Caco-2 (cell line): Measurements from ENCODE around the gene PDE2A. TPM values are rescaled to one million over a fixed set of nuclear protein-coding genes. Genes with fewer than 3 reads are reported as not detected.
A peak's percentile ranks its signal among the peaks of the same experiment; 100 is the strongest.

Experiments
- BruUV-seq: library from RNA; stranded (reverse); fragments of 400-500 nt; replicated peaks from 2 replicates; lab custom pipeline; 2021; lab: Mats Ljungman, UMichigan
- CTCF ChIA-PET: fragments of 300-600 bp; sonication (Branson Sonifier 250); formaldehyde crosslinking; loops from one replicate; lab custom pipeline; 2022; ENCODE audit warnings: antibody characterized with exemption; lab: Charles Lee
- POLR2A ChIA-PET: fragments of 300-600 bp; sonication (Branson Sonifier 250); formaldehyde crosslinking; loops from one replicate; lab custom pipeline; 2022; ENCODE audit warnings: antibody characterized with exemption; lab: Charles Lee
- DNase-seq, 2 experiments: peaks; one replicate each; pipeline versions ENCODE4 v3.0.0 to v3.0.0-alpha.2; 2020 to 2022
- H3K27me3 ChIP-seq: replicated peaks from 2 replicates; pipeline ENCODE4 v1.6.0; 2011; ENCODE audit warnings: low read length; ENCODE audit not compliant: control insufficient read depth, insufficient read depth
- H3K36me3 ChIP-seq: 2 replicates; pipeline ENCODE4 v1.5.1; 2011; ENCODE audit warnings: low read length; ENCODE audit not compliant: control insufficient read depth, insufficient read depth
- H3K4me1 ChIP-seq: fragments of 250-450 bp; sonication (Bioruptor Pico); 2 replicates; pipeline ENCODE4 v1.5.1; 2020; ENCODE audit warnings: mild to moderate bottlenecking
- H3K4me3 ChIP-seq: 2 replicates; pipeline ENCODE4 v1.5.1; 2011; ENCODE audit warnings: low read depth, mild to moderate bottlenecking, control low read depth, low read length
- H3K9me3 ChIP-seq: fragments of 250-450 bp; sonication (Bioruptor Pico); 2 replicates; pipeline ENCODE4 v1.5.1; 2020; ENCODE audit warnings: mild to moderate bottlenecking, moderate library complexity
- H3K27ac Mint-ChIP-seq: one replicate; pipeline ENCODE4 v1.8.0; 2022; ENCODE audit warnings: mixed read lengths; ENCODE audit not compliant: unreplicated experiment
- H3K27me3 Mint-ChIP-seq: one replicate; pipeline ENCODE4 v1.8.0; 2022; ENCODE audit warnings: mixed read lengths; ENCODE audit not compliant: insufficient read depth, unreplicated experiment
- H3K36me3 Mint-ChIP-seq: one replicate; pipeline ENCODE4 v1.8.0; 2022; ENCODE audit warnings: mild to moderate bottlenecking, mixed read lengths; ENCODE audit not compliant: insufficient read depth, unreplicated experiment
- H3K4me1 Mint-ChIP-seq: one replicate; pipeline ENCODE4 v1.8.0; 2022; ENCODE audit warnings: low read depth, mixed read lengths; ENCODE audit not compliant: unreplicated experiment
- H3K4me3 Mint-ChIP-seq: one replicate; pipeline ENCODE4 v1.8.0; 2022; ENCODE audit warnings: mild to moderate bottlenecking, moderate library complexity, mixed read lengths; ENCODE audit not compliant: unreplicated experiment
- H3K9me3 Mint-ChIP-seq: one replicate; pipeline ENCODE4 v1.8.0; 2022; ENCODE audit warnings: mixed read lengths; ENCODE audit not compliant: unreplicated experiment
- CTCF ChIP-seq, 2 experiments: fragments of 200-600 bp in 1 of 2; IDR thresholded peaks; 1 replicate in 1 of 2; 2 replicates in 1 of 2; pipeline versions ENCODE4 v1.5.1 to v1.8.0; 2011 to 2022; ENCODE audit warnings: antibody characterized with exemption in 1 of 2, control low read depth in 1 of 2, inconsistent platforms in 1 of 2, low read depth in 1 of 2, low read length in 1 of 2, mild to moderate bottlenecking in 1 of 2, moderate library complexity in 1 of 2; ENCODE audit not compliant: insufficient read depth in 1 of 2, severe bottlenecking in 1 of 2, unreplicated experiment in 1 of 2
- intact Hi-C: fragments of 100-400 bp; cut with micrococcal nuclease; formaldehyde crosslinking; loops from one replicate; pipeline ENCODE4 v1.10.0; 2022; ENCODE audit not compliant: unreplicated experiment
- total RNA-seq: library from RNA; stranded (reverse); gene quantifications from 2 replicates; pipeline ENCODE4 v1.2.3, GENCODE V29; 2022

PDE2A gene
- total RNA-seq, 1 experiment from 2014 or later, result 1.4 TPM

- Mint-ChIP-seq H3K36me3 (peaks cover 42% of the 10 kb centered on the region), H3K4me1 (no peaks in the 10 kb centered on the region), H3K9me3 (no peaks in the 10 kb centered on the region), H3K27ac (no peak overlapping the region), H3K27me3 (no peaks in the 10 kb centered on the region), H3K4me3 (no peak overlapping the region)
- no peak for TF ChIP-seq CTCF (IDR thresholded peaks at IDR 0.05; ENCODE audit: insufficient read depth in 1 of 2, low read depth in 1 of 2, low read length in 1 of 2, severe bottlenecking in 1 of 2, unreplicated experiment in 1 of 2)
- POLR2A ChIA-PET, result no interaction called here
- Histone ChIP-seq H3K36me3 (peaks cover 9% of the 10 kb centered on the region), H3K9me3 (no peaks in the 10 kb centered on the region), H3K4me1 (no peaks in the 10 kb centered on the region), H3K27me3 (no peaks in the 10 kb centered on the region), H3K4me3 (no peak overlapping the region)
- BruUV-seq, result no TSS peak
- CTCF ChIA-PET, result interaction anchor here (2.5 kb wide), 1 partner anchor 16 kb away, joined by 14 read pairs; no protein-coding TSS in a partner anchor
- intact Hi-C loops, result no loop called here
- DNase-seq, result no peak
These were observed 25.9 kb upstream of the PDE2A start for GRCh38 chr11:72700146-72700545.

- Mint-ChIP-seq H3K4me3 (no peak overlapping the region), H3K36me3 (peaks cover 52% of the 10 kb centered on the region), H3K4me1 (no peaks in the 10 kb centered on the region), H3K27me3 (no peaks in the 10 kb centered on the region), H3K27ac (no peak overlapping the region), H3K9me3 (no peaks in the 10 kb centered on the region)
- Histone ChIP-seq H3K4me1 (no peaks in the 10 kb centered on the region), H3K36me3 (peaks cover 10% of the 10 kb centered on the region), H3K4me3 (no peak overlapping the region), H3K27me3 (no peaks in the 10 kb centered on the region), H3K9me3 (no peaks in the 10 kb centered on the region)
- ChIA-PET CTCF (interaction anchor here (1.0 to 2.5 kb wide), 2 partner anchors 13 to 96 kb away, joined by 3 to 14 read pairs; partner anchors contain the start of gene STARD10), POLR2A (no interaction called here)
- intact Hi-C loops, result no loop called here
- DNase-seq, result no peak
- TF ChIP-seq CTCF (IDR thresholded peaks at IDR 0.05; ENCODE audit: insufficient read depth in 1 of 2, low read depth in 1 of 2, low read length in 1 of 2, severe bottlenecking in 1 of 2, unreplicated experiment in 1 of 2), result no peak
- no TSS peak for BruUV-seq
These were observed 23.6 kb upstream of the PDE2A start for GRCh38 chr11:72697814-72698213.

- intact Hi-C loops, result no loop called here
- Mint-ChIP-seq H3K4me1 (no peaks in the 10 kb centered on the region), H3K4me3 (no peak overlapping the region), H3K27me3 (no peaks in the 10 kb centered on the region), H3K36me3 (peaks cover 49% of the 10 kb centered on the region), H3K9me3 (no peaks in the 10 kb centered on the region), H3K27ac (no peak overlapping the region)
- BruUV-seq, result TSS peak; percentile 46
- no peak for TF ChIP-seq CTCF (IDR thresholded peaks at IDR 0.05; ENCODE audit: insufficient read depth in 1 of 2, low read depth in 1 of 2, low read length in 1 of 2, severe bottlenecking in 1 of 2, unreplicated experiment in 1 of 2)
- POLR2A ChIA-PET, result interaction anchor here (0.6 kb wide), 1 partner anchor 89 kb away, joined by 4 read pairs; no protein-coding TSS in a partner anchor
- H3K4me3 ChIP-seq, result no peak overlapping the region
- peaks cover 10% of the 10 kb centered on the region for H3K36me3 ChIP-seq
- no peak for DNase-seq
- H3K4me1 ChIP-seq, result no peaks in the 10 kb centered on the region
- H3K27me3 ChIP-seq, result no peaks in the 10 kb centered on the region
- no peaks in the 10 kb centered on the region for H3K9me3 ChIP-seq
- CTCF ChIA-PET, result interaction anchor here (2.5 kb wide), 1 partner anchor 13 kb away, joined by 14 read pairs; no protein-coding TSS in a partner anchor
These were observed 22.9 kb upstream of the PDE2A start for GRCh38 chr11:72696866-72697700.
